SK-N-DZ (cell line): Measurements from ENCODE around the gene HS1BP3.

Experiments used
- DNase-seq: peaks from one replicate; pipeline ENCODE4 v3.0.0-alpha.2; 2015; ENCODE audit warnings: low spot score

The HS1BP3 gene

GRCh38 chr2:20674974-20675679 lies 24.2 kb upstream of the HS1BP3 start:
- DNase-seq: no peak

- no peak for DNase-seq
Observed at GRCh38 chr2:20674309-20674965, 23.5 kb upstream of the HS1BP3 start.

- DNase-seq: no peak
Observed at GRCh38 chr2:20673686-20674308, 22.9 kb upstream of the HS1BP3 start.

- DNase-seq: no peak
Observed at GRCh38 chr2:20672201-20672951, 21.5 kb upstream of the HS1BP3 start.

GRCh38 chr2:20671736-20672080 lies 20.8 kb upstream of the HS1BP3 start:
- no peak for DNase-seq

GRCh38 chr2:20671036-20671735 lies 20.3 kb upstream of the HS1BP3 start:
- DNase-seq: no peak

GRCh38 chr2:20670315-20671035 lies 19.6 kb upstream of the HS1BP3 start:
- no peak for DNase-seq

- DNase-seq: no peak
Observed at GRCh38 chr2:20669562-20670314, 18.8 kb upstream of the HS1BP3 start.

- DNase-seq: no peak
Observed at GRCh38 chr2:20668871-20669475, 18.1 kb upstream of the HS1BP3 start.

- DNase-seq: no peak
Observed at GRCh38 chr2:20668451-20668850, 17.6 kb upstream of the HS1BP3 start.

GRCh38 chr2:20667531-20668401 lies 16.9 kb upstream of the HS1BP3 start:
- no peak for DNase-seq

- no peak for DNase-seq
Observed at GRCh38 chr2:20667151-20667530, 16.2 kb upstream of the HS1BP3 start.

GRCh38 chr2:20666304-20667150 lies 15.6 kb upstream of the HS1BP3 start, which contains the start of gene GDF7:
GDF7 (plus strand) TSS chr2:20667144; CDS start chr2:20667240, 96 bp downstream.
- no peak for DNase-seq

GRCh38 chr2:20666005-20666303 lies 15.1 kb upstream of the HS1BP3 start:
- DNase-seq: no peak

- DNase-seq: no peak
Observed at GRCh38 chr2:20665243-20666004, 14.5 kb upstream of the HS1BP3 start.

- DNase-seq: no peak
Observed at GRCh38 chr2:20664431-20665242, 13.7 kb upstream of the HS1BP3 start.

- no peak for DNase-seq
Observed at GRCh38 chr2:20664071-20664390, 13.1 kb upstream of the HS1BP3 start.
